Neural cell (in vitro differentiated cells): ENCODE results near the gene MAPK8IP3.

Source experiments
- CTCF ChIP-seq: fragments of 450-650 bp; IDR thresholded peaks from 2 replicates; pipeline ENCODE4 v1.5.1; 2014; ENCODE audit warnings: antibody characterized with exemption, mild to moderate bottlenecking, moderate library complexity; ENCODE audit not compliant: poor library complexity, severe bottlenecking
- EP300 ChIP-seq: fragments of 450-650 bp; conservative IDR thresholded peaks from 2 replicates; pipeline ENCODE4 v1.6.1; 2014; ENCODE audit warnings: antibody characterized with exemption, mild to moderate bottlenecking, moderate library complexity; ENCODE audit not compliant: poor library complexity, severe bottlenecking
- EZH2 ChIP-seq: fragments of 200-600, 300-800 bp; shearing (Covaris generic), sonication (generic); IDR thresholded peaks from 2 replicates; pipeline ENCODE4 v1.6.1; 2014; ENCODE audit warnings: antibody characterized with exemption, low read length, borderline replicate concordance, mild to moderate bottlenecking; ENCODE audit not compliant: insufficient read depth, poor library complexity, severe bottlenecking
- MXI1 ChIP-seq: fragments of 450-650 bp; conservative IDR thresholded peaks from 2 replicates; pipeline ENCODE4 v1.6.1; 2014; ENCODE audit warnings: antibody characterized with exemption, mild to moderate bottlenecking; ENCODE audit not compliant: poor library complexity, severe bottlenecking
- POLR2AphosphoS5 ChIP-seq: IDR thresholded peaks from 2 replicates; pipeline ENCODE4 v1.6.1; 2012
- REST ChIP-seq: IDR thresholded peaks from 2 replicates; pipeline ENCODE4 v1.6.1; 2012; ENCODE audit warnings: borderline replicate concordance
- TAF1 ChIP-seq: IDR thresholded peaks from 2 replicates; pipeline ENCODE4 v1.6.1; 2012; ENCODE audit warnings: low read depth

- TF ChIP-seq CTCF: no peak
- TF ChIP-seq POLR2AphosphoS5: no peak
- TF ChIP-seq REST: no peak
- TF ChIP-seq MXI1: no peak
- TF ChIP-seq EZH2: no peak
- TF ChIP-seq EP300: no peak
- no peak for TF ChIP-seq TAF1
These were observed 66.4 kb downstream of the MAPK8IP3 start, which contains the start of gene EME2 for GRCh38 chr16:1772362-1772907.
